NB4 (cell line): ENCODE data around the gene DENND5B.

Experiments
- DNase-seq: peaks from one replicate; pipeline ENCODE4 v3.0.0; 2010; ENCODE audit warnings: low read depth
- H3K4me3 ChIP-seq: one replicate; pipeline ENCODE4 v1.5.1; 2011; ENCODE audit warnings: mild to moderate bottlenecking, low read depth, low read length, moderate library complexity
- MYC ChIP-seq: IDR thresholded peaks from 2 replicates; pipeline ENCODE4 v1.6.1; 2011; ENCODE audit warnings: low read depth, low read length
- POLR2A ChIP-seq: IDR thresholded peaks from 2 replicates; pipeline ENCODE4 v1.6.1; 2011; ENCODE audit warnings: mild to moderate bottlenecking; ENCODE audit not compliant: insufficient read length; ENCODE audit errors: extremely low read depth
- TF ChIP-seq, protein P1 (sequence below): IDR thresholded peaks from 2 replicates; pipeline ENCODE4 v1.6.1; 2011; ENCODE audit warnings: low read depth, low read length
- TF ChIP-seq, protein P2 (sequence below): IDR thresholded peaks from one replicate; pipeline ENCODE4 v1.5.1; 2012; ENCODE audit warnings: low read depth, low read length

Gene DENND5B

DNA sequence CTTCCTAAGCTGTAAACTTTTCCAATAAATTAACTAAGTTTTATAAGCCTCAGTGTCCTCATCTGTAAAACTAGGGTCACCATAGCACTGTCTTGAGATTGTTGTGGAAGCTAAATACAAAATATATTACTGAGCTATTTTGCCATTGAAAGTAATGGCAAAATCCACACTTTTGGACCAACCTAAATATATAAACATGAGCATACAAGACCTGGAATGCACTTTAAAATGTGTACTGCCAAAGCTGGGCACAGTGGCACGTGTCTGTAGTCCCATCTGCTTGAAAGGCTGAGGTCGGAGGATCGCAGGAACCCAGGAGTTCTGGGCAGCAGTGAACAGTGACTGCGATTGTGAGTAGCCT lies 235.2 kb downstream of the DENND5B start:
- no peak for DNase-seq
- no peak for TF ChIP-seq MYC
- H3K4me3 ChIP-seq: no peak overlapping the region

DNA sequence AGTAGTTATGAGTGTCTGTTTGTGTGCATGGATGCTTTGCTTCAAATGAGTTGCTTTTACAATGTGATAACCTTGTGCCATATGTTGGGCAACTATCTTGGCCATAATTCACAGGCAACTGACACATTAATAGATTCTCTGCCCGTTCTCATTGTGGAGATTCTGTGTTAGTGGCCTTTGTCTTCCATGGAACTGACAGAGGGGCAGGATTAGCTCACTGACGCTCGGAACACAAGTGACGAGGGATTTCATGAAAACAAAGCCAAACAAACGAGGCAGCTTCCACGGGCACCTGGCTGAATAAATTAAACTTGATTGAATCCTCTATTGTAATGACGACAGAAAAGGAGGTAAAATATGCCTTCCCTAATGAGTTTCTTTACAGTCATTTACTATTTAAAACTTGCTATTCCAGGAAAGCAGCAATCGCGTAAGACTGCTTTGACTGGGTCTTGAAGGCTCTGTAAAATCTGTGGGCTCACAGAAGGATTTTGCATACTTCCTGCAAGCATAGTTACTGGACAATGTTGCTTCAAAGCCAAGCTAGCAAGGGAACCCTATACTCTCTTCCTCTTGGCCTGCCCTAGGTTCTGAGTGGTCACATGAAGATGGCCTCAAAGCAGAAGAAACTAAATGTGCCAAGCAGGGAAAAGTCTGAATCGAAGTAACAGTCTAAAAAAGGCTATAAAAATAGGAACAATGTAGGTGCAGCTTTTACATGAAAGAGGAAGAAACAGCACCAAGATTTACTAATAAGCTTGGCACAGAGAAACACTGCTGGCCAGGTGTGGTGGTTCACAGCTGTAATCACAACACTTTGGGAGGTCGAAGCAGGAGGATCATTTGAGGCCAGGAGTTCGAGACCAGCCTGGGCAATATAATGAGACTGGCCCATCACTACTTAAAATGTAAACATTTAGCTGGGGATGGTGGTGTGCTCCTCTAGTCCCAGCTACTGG lies 236.9 kb downstream of the DENND5B start:
- DNase-seq: peak; percentile 21
- TF ChIP-seq POLR2A (no peak), MYC (no peak)
- TF ChIP-seq, protein P1, sequence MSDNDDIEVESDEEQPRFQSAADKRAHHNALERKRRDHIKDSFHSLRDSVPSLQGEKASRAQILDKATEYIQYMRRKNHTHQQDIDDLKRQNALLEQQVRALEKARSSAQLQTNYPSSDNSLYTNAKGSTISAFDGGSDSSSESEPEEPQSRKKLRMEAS: no peak
- TF ChIP-seq, protein P2, sequence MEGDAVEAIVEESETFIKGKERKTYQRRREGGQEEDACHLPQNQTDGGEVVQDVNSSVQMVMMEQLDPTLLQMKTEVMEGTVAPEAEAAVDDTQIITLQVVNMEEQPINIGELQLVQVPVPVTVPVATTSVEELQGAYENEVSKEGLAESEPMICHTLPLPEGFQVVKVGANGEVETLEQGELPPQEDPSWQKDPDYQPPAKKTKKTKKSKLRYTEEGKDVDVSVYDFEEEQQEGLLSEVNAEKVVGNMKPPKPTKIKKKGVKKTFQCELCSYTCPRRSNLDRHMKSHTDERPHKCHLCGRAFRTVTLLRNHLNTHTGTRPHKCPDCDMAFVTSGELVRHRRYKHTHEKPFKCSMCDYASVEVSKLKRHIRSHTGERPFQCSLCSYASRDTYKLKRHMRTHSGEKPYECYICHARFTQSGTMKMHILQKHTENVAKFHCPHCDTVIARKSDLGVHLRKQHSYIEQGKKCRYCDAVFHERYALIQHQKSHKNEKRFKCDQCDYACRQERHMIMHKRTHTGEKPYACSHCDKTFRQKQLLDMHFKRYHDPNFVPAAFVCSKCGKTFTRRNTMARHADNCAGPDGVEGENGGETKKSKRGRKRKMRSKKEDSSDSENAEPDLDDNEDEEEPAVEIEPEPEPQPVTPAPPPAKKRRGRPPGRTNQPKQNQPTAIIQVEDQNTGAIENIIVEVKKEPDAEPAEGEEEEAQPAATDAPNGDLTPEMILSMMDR: no peak
- H3K4me3 ChIP-seq: no peak overlapping the region

DNA sequence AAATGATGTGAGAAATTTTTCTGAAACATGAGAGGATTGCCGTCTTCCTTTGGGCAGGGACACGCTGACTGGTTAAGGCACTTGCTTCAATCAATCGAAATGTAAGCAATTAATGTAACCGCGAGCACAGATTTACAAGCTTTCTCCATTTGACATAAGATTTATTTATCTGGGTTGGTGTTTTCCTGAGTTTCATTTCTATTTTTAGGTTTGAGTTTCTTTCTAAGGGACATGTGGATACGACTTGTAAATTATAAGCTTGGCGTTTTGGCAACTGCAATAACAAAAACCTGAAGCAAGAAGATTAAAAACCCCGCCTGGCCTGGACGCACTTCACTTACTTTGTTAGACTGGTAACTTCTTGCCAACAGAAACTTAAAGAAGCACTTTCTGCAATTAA lies 244.7 kb downstream of the DENND5B start:
- TF ChIP-seq, protein P2: no peak
- no peak for TF ChIP-seq MYC
- TF ChIP-seq, protein P1: no peak
- no peak for TF ChIP-seq POLR2A
- H3K4me3 ChIP-seq: no peak overlapping the region
- DNase-seq: no peak

DNA sequence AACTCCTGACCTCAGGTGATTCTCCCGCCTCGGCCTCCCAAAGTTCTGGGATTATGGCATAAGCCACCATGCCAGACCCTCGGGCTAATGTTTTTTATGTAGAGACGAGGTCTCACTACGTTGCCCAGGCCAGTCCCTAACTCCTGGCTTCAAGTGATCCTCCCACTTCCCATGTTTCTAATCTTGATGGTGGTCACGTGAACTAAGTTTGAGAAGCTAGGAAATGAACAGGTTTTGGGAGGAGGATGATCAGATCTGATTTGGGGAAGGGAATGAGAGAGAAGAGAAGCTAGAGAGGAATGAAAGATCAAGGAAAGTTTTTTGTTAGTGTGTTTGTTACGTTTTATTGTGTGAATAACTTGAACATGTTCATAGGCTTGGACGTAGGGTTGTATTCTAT lies 247.8 kb downstream of the DENND5B start:
- TF ChIP-seq, protein P2: no peak
- TF ChIP-seq, protein P1: no peak
- TF ChIP-seq POLR2A: no peak
- no peak for TF ChIP-seq MYC

DNA sequence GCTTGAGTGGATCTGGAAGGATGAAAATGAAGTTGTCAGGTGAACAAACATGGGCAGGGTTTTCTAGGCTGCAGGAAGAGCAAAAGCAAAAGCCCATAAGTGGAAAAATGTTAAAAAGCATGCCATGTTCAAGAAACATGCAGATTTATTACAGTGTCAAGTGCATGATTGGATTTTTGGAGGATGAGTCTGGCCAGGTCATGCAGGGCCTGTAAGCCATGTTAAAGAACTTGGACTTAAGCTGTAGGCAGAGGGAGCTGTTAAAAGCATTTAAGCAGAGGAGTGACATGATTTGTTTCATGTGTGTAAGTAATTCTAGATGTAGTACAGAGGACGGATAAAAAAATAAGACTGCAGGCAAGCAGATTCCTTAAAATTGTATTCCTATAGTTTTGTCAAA lies 248.7 kb downstream of the DENND5B start:
- TF ChIP-seq, protein P2: no peak
- no peak for TF ChIP-seq POLR2A
- TF ChIP-seq MYC: no peak
- TF ChIP-seq, protein P1: no peak
- H3K4me3 ChIP-seq: no peak overlapping the region
- DNase-seq: no peak

More for the DNA sequence above, 247.8 kb downstream of the DENND5B start:
- no peak overlapping the region for H3K4me3 ChIP-seq
- DNase-seq: no peak

DNA sequence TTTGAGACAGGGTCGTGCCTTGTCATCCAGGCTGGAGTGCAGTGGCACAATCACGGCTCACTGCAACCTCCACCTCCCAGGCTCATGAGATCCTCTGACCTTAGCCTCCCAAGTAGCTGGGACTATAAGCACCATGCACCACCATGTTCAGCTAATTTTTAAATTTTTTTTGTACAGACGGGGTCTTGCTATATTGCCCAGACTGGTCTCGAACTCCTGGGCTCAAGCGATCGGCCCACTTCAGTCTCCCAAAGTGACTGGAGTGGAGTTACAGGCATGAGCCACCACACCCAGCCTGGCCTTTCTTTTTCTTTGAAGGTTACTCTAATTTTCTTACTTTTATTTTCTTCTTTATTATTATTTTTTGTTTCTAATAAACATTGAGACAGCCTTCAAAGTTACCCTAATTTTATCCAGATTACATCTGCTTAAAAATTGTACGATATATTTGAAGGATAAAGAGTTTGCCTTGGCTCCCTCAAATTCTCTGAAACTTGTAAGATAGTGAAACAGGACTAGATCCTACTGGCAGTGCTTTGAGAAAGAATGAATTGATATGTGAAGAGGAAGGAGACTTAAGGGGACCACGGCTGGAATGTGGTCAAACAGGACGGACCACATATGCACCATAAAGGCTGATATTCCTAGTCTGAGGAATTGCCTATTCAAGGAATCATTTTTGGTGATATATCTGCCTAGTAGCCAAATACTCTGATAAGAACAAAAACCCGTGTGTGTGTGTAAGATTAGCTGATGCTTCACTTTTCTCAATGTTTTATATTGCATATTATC lies 250.9 kb downstream of the DENND5B start:
- DNase-seq: no peak
- TF ChIP-seq, protein P1: no peak
- no peak for TF ChIP-seq MYC
- H3K4me3 ChIP-seq: no peak overlapping the region
